T-helper 17 cell (primary cell): ENCODE results near the gene ZNF787. TPM values are rescaled to one million over a fixed set of nuclear protein-coding genes. Genes with fewer than 3 reads are reported as not detected.

Source experiments
- ATAC-seq: fragments of 150-1000 bp; cut with Tn5 transposase; 2 replicates; pipeline ENCODE4 v1.10.0; 2021; ENCODE audit warnings: mild to moderate bottlenecking, moderate library complexity
- DNase-seq, 3 donors: peaks; one replicate each; pipeline versions ENCODE4 v3.0.0 to v3.0.0-alpha.2; 2020 to 2021
- H3K9me3 ChIP-seq: one replicate; pipeline ENCODE4 v1.7.0; 2013; ENCODE audit warnings: low read length, mild to moderate bottlenecking; ENCODE audit not compliant: control insufficient read depth, poor library complexity, severe bottlenecking
- H3K27ac Mint-ChIP-seq: one replicate; pipeline ENCODE4 v1.8.0; 2022; ENCODE audit warnings: mild to moderate bottlenecking, moderate library complexity, mixed read lengths
- H3K27me3 Mint-ChIP-seq: one replicate; pipeline ENCODE4 v1.8.0; 2022; ENCODE audit warnings: mixed read lengths
- H3K36me3 Mint-ChIP-seq: one replicate; pipeline ENCODE4 v1.8.0; 2022; ENCODE audit warnings: low read depth, mixed read lengths
- H3K4me1 Mint-ChIP-seq: one replicate; pipeline ENCODE4 v1.8.0; 2022; ENCODE audit warnings: mild to moderate bottlenecking, mixed read lengths
- H3K4me3 Mint-ChIP-seq: one replicate; pipeline ENCODE4 v1.8.0; 2022; ENCODE audit warnings: mild to moderate bottlenecking, moderate library complexity, mixed read lengths
- total RNA-seq, 4 donors: library from RNA in 2 of 4; stranded (reverse) in 2 of 4; gene quantifications; one replicate each; pipeline ENCODE4 v1.2.3 and lab custom pipeline; 2022 to 2026

The ZNF787 gene
- total RNA-seq, 2 donors from 2014 or later: 17.2 to 22.2 TPM

DNA sequence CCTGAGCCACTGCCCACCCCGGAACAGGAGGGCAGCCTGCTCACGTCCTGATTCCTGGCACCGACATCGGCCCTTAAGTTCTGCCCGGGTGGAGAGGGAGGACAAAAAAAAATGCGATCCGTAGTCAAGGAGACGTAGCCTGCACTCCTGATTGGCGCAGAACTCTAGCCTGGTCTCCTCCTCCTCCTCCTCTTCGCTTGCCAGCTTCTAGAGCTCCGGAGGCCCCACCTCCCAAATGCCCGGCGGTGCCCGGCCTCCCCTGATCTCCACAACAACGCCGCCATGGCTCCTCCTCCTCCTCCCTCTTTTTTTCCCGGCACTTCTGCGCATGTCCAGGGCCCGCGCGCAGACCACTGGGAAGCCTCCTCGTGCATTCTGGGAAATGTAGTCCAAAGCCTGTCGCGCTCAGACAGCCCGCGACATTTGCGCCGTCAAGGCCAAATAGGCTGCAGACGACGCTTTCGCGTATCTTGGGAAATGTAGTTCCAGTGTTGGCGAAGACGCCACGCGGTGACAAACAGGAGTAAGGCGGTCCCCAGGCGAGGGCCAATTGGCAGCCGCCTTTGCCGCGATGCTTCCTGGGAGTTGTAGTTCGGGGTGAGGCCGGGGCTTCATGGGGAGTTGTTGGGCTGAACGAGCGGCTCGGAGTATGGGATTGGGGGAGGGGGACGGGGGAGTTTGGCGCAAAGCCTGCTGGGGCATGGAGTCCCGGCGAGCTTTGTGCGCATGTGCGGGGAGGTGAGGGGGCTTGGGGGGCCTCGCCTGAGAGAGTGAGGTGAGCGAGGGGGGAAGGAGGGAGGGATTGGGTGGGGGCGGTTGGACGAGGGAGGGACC is 19.7 kb upstream of the ZNF787 start, which contains the start of gene ZNF444:
Gene ZNF444, plus strand, starts transcription at position 705 of the 834 bp plus-strand sequence. CDS start 5,625 bp downstream, outside the sequence.
- no peaks in the 10 kb centered on the region for H3K36me3 Mint-ChIP-seq
- ATAC-seq (peak; percentile 89), DNase-seq (peak; percentile 94 to 98 (median 98))
- peak within 1 kb of the TSS; percentile 96 for H3K27ac Mint-ChIP-seq
- no peaks in the 10 kb centered on the region for H3K9me3 ChIP-seq
- H3K4me1 Mint-ChIP-seq: peaks cover 25% of the 10 kb centered on the region
- peak within 1 kb of the TSS; percentile 99 for H3K4me3 Mint-ChIP-seq
- no peaks in the 10 kb centered on the region for H3K27me3 Mint-ChIP-seq

DNA sequence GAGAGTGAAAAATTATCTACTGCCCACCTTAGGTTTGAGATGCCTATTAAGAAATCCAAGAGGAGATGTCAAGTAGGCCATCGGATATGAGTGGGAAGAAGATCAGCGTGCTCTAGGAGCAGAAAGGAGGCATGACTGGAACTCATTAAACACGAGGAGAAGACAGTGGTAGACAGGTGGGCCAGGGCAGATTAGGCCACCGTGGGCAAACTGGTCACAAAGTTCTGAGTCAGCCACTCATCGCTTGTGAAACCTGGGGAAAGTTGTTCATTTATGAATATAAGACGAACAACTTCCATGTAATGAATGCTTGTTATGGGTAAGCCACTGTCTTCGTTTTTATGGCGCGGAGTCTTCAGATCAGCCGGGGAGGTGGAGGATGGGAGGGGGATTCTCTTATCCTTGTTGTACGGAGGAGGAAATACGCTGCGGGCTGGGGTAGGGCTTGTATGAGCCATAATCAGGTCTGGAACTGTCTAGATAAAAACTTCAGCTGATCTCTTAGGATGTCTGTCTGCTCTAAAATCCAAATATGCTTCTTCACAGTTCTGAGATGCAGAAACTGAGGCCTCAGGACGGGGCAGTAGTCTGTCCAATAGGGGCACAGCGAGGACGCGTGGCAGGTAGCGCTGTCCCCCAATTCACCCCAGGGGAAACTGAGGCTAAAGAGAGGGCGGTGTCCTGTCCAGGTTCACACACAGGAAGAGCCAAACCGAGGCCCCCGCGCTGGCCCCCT is 18.9 kb upstream of the ZNF787 start:
- Mint-ChIP-seq H3K4me3 (peak overlapping the region; percentile 99), H3K27ac (peak overlapping the region; percentile 96), H3K27me3 (no peaks in the 10 kb centered on the region), H3K36me3 (no peaks in the 10 kb centered on the region), H3K4me1 (peaks cover 25% of the 10 kb centered on the region)
- no peaks in the 10 kb centered on the region for H3K9me3 ChIP-seq
- DNase-seq (no peak), ATAC-seq (no peak)

DNA sequence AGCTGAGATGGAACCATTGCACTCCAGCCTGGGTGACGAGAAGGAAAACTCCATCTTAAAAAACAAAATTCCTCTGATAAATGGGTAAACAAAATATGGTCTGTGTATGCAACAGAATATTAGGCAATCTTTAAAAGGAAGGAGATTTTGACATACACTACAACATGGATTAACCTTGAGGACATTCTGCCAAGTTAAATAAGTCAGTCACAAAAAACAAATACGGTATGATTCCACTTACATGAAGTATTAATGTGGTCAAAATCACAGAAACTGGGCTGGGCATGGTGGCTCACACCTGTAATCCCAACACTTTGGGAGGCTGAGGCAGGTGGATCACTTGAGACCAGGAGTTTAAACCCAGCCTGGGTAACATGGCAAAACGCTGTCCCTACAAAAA is 17.0 kb upstream of the ZNF787 start:
- no peak for ATAC-seq
- H3K4me3 Mint-ChIP-seq: no peak overlapping the region

DNA sequence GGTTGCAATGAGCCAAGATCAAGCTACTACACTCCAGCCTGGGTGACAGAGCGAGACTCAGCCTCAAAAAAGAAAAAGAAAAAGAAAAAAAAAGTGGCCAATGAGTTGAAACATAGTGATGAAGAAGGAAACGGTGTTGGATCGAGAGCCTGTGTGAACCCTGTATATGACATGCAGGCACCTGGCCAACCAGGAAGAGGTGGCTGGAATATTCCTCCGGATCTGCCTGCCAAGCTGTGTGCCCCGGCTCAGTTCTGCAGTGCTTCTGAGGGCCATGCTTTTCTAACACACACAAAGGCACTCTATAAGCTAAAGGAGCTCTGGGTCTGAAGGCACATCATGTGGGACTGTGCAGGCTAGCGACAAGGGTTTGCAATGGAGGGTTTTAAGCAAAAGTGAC is 16.3 kb upstream of the ZNF787 start:
- H3K4me3 Mint-ChIP-seq: no peak overlapping the region
- no peaks in the 10 kb centered on the region for H3K9me3 ChIP-seq
- ATAC-seq (no peak), DNase-seq (no peak)
- H3K36me3 Mint-ChIP-seq: no peaks in the 10 kb centered on the region
- H3K27ac Mint-ChIP-seq: no peak overlapping the region
- H3K4me1 Mint-ChIP-seq: peaks cover 19% of the 10 kb centered on the region
- no peaks in the 10 kb centered on the region for H3K27me3 Mint-ChIP-seq

More for the DNA sequence above, 17.0 kb upstream of the ZNF787 start:
- Mint-ChIP-seq H3K27me3 (no peaks in the 10 kb centered on the region), H3K36me3 (no peaks in the 10 kb centered on the region), H3K27ac (no peak overlapping the region), H3K4me1 (peaks cover 19% of the 10 kb centered on the region)
- no peak for DNase-seq
- no peaks in the 10 kb centered on the region for H3K9me3 ChIP-seq

DNA sequence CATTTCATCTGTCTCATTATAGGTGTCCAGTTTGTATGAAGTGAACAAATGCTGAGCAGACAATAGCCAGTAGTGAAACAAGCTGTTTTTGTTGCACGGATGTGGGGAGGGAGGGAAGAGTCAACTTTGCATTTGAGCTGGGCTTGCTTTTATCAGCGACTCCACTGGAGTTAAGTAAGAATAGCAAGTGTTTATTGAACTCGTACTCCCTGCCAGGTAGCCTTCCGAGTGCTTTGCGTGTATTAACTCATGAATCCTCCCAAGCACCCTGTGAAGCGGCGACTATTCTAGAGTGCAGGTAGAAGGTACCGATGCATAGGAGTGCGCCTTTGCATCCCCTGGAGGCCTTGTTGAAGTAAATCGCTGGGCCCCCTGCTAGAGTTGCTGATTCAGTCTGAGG is 15.3 kb upstream of the ZNF787 start:
- no peaks in the 10 kb centered on the region for H3K9me3 ChIP-seq
- Mint-ChIP-seq H3K4me1 (peaks cover 15% of the 10 kb centered on the region), H3K36me3 (no peaks in the 10 kb centered on the region), H3K27me3 (no peaks in the 10 kb centered on the region), H3K27ac (no peak overlapping the region), H3K4me3 (no peak overlapping the region)
- no peak for DNase-seq
- ATAC-seq: no peak

DNA sequence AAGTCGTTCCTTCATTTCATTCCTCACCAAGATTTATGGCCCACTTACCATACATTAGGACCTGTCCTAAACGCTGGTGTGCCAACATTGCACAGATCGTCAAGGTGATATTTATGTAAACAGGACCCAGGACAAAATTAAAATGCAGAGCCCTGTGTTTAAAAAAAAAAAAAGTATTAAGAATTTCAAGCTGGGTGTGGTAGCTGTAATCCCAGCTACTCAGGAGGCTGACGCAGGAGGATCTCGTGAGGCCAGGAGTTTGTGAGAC is 13.5 kb upstream of the ZNF787 start:
- Mint-ChIP-seq H3K4me3 (no peak overlapping the region), H3K27ac (no peak overlapping the region), H3K27me3 (no peaks in the 10 kb centered on the region), H3K36me3 (no peaks in the 10 kb centered on the region), H3K4me1 (no peaks in the 10 kb centered on the region)
- DNase-seq (no peak), ATAC-seq (no peak)
- no peaks in the 10 kb centered on the region for H3K9me3 ChIP-seq

DNA sequence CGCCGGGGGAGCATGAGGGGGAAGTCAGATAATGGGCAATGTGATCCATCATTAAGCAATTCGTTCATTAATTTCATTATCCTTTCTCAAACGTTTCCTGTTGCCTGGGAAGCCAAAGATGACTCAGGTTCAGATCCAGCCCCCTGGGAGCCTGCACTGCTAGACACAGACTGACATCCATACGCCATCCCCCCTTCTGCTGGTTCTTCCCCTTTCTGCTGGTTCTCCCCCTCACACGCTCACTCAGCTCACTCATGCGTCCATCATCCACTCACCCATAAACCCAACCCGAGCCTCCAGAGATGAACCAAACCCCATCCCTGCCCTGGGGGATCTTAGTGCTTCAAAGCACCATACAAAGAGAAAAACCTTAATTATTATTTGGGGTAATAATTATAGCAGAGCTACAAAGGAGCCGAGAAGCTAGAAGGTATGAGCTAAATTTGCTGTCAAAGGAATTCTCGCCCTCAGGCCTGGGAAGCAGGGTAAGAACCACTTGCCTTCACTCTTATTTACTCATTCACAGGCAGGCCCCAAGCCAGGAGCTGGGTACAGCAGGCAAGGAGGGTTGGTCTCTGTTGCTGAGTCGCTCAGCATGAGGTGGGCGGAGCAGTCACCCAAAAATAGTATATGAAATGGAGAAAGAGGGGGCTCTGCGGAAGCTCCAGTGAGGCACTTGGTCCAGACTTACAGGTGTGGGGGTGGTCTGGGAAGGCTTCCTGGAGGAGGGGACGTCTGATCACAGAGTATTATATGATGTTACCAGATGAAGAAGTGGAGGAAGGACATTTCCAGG is 13.0 kb upstream of the ZNF787 start:
- H3K27ac Mint-ChIP-seq: no peak overlapping the region
- H3K36me3 Mint-ChIP-seq: no peaks in the 10 kb centered on the region
- H3K27me3 Mint-ChIP-seq: no peaks in the 10 kb centered on the region
- H3K4me3 Mint-ChIP-seq: no peak overlapping the region
- H3K4me1 Mint-ChIP-seq: no peaks in the 10 kb centered on the region
- H3K9me3 ChIP-seq: no peaks in the 10 kb centered on the region
- peak; percentile 61 for ATAC-seq
- no peak for DNase-seq

DNA sequence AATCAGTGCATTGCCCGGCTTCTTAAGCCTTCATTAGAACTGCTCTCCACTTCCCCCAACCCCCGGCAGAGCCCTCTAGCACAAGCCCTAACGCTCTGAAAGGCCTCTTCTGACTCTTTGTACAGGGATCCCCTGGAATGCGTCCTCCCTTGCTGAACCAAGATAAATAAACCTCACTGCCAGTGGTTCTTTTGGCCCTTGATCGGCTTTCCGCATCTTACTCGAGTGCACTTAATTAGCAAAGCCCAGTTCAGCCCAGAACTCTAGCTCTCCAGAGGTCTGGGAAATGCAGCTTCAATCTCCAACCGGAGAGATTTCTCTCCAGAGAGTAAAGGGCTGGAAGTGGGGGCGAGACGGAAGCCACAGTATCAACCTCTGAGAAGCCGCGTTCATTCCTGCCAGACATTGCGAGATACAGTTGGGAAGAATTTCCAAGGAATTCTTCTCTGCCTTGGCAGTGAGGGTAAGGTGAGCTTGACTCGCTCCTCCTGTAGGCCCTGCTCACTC is 11.3 kb upstream of the ZNF787 start:
- no peaks in the 10 kb centered on the region for H3K9me3 ChIP-seq
- Mint-ChIP-seq H3K27ac (no peak overlapping the region), H3K4me1 (no peaks in the 10 kb centered on the region), H3K4me3 (no peak overlapping the region), H3K27me3 (no peaks in the 10 kb centered on the region), H3K36me3 (no peaks in the 10 kb centered on the region)
- ATAC-seq (no peak), DNase-seq (no peak)

DNA sequence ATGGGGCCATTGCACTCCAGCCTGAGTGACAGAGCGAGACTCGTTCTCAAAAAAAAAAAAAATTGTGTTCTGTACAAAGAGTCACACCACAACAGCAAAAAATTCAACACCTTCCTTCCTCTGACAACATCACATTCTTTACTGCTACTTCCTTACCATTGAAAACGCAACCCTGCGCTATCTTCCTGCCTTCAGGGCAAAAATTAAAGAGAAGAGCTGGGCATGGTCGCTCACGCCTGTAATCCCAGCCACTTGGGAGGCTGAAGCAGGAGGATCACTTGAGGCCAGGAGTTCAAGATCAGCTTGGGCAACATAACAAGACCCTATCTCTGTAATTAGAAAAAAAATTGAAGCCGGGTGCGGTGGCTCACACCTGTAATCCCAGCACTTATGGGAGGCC is 10.6 kb upstream of the ZNF787 start:
- no peak overlapping the region for H3K27ac Mint-ChIP-seq
- no peak overlapping the region for H3K4me3 Mint-ChIP-seq
- no peaks in the 10 kb centered on the region for H3K9me3 ChIP-seq
- H3K36me3 Mint-ChIP-seq: no peaks in the 10 kb centered on the region
- no peaks in the 10 kb centered on the region for H3K27me3 Mint-ChIP-seq
- no peaks in the 10 kb centered on the region for H3K4me1 Mint-ChIP-seq
- no peak for ATAC-seq
- no peak for DNase-seq

DNA sequence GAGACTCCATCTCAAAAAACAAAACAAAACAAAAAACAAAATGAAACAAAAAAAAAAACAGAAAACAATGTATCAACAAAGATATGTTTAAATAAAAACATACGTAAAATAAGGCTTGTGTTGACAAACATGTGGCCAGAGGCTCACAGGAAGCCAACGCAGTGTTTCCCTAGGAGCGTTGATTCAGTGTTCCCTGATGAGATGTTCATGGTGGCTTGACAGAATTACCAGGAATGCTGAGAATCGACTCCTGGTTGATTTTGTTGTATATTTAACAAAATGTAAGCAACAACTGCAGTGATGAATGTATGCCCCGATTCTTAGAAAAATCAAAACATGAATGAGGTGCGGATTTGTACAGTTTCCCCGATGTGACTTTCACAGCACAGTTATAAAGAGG is 8.9 kb upstream of the ZNF787 start:
- H3K27ac Mint-ChIP-seq: no peak overlapping the region
- H3K4me3 Mint-ChIP-seq: no peak overlapping the region
- DNase-seq (no peak), ATAC-seq (no peak)
- no peaks in the 10 kb centered on the region for H3K9me3 ChIP-seq
- no peaks in the 10 kb centered on the region for H3K27me3 Mint-ChIP-seq
- no peaks in the 10 kb centered on the region for H3K36me3 Mint-ChIP-seq
- H3K4me1 Mint-ChIP-seq: no peaks in the 10 kb centered on the region

DNA sequence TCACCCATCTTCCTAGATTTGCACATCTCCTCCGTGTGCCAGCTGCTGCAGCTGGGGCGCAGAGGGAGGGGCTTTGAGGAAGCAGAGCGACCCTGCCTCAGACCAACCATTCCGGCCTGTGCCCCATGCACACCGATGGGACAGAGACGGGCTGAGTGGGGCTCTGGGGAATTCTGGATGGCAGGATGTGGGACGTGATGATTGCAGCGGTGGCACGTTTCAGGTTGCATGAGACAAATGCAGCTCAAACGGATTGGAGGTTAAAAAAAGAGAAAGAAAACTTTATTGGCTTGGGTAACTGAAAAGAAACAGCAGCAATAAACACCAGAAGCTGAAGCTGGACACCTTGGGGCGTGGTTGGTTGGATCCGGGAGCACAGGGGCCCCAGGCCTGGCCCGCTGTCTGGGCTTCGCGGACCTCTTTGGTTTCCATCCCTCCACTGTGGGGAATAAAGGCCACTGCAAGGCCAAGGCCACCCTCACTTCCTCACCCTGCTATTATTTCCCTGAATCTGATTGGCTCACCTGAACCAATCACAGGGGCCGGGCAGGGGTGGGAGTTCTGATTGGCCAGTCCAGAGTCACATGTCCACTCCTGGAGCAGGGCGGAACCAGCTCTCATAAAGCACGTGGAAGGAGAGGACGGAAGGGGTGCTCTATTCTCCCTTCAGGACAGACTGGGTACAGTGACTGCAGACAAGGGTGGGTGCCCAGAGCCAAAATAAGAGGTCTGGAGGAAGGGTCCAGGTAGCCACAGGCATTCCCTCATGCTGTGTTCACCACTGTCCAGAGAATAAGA is 6.1 kb upstream of the ZNF787 start:
- Mint-ChIP-seq H3K4me3 (no peak overlapping the region), H3K36me3 (no peaks in the 10 kb centered on the region), H3K27ac (no peak overlapping the region), H3K27me3 (no peaks in the 10 kb centered on the region), H3K4me1 (no peaks in the 10 kb centered on the region)
- ATAC-seq (no peak), DNase-seq (no peak)
- H3K9me3 ChIP-seq: no peaks in the 10 kb centered on the region

DNA sequence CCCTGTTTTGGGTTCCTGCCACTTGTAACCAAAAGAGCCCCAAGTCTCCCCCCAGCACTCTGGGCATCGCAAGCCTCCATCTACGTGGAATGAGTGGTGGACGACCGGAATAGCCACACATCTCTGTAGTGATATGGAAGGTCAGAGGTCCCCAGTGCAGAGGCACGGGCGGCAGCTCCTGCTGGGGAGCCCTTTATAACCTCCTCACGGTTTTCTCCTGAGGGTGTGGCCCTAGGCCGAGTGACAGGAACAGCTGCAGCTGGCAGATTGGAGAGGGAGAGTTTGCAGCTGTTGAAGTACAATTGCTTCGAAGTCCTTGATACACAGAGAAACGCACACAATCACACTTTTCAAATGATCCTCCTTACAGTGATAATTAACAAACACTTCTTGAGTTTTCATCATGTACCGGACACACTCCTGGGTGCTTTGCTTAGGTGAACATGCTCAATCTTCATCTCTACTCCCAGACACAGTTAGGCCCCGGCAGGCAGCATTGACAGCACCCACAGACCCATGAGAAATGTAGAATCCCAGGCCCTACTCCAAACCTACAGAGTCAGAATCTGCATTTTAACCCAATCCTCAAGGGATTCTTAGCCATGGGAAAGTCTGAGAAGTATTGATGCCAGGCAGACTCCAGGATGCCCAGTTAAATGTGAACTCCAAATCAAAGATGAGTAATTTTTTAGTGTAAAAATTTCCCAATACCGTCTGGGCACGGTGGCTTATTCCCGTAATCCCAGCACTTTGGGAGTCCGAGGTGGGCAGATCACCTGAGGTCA is 4.9 kb upstream of the ZNF787 start:
- no peak overlapping the region for H3K4me3 Mint-ChIP-seq
- no peaks in the 10 kb centered on the region for H3K9me3 ChIP-seq
- no peak for DNase-seq
- peaks cover 4% of the 10 kb centered on the region for H3K4me1 Mint-ChIP-seq
- ATAC-seq: no peak
- H3K27me3 Mint-ChIP-seq: no peaks in the 10 kb centered on the region
- no peaks in the 10 kb centered on the region for H3K36me3 Mint-ChIP-seq
- H3K27ac Mint-ChIP-seq: no peak overlapping the region
